Measurements from ENCODE around the gene PCBP1.
"Not testable (repeated sequence)": the region's sequence is repeated elsewhere in the genome, so short reads cannot be mapped to it uniquely, and the experiment has no call there.

The PCBP1 gene

GRCh38 chr2:70045405-70045804, 41.9 kb upstream of the PCBP1 start:
- DNase-seq (ENCODE audit: low read depth, low spot score), result no peak
- in situ Hi-C loops (cut with HindIII; ENCODE audit: low sequenced_read_pairs), result no loop called here
- no peak overlapping the region for H3K4me3 ChIP-seq (ENCODE audit: low read depth, low read length)
- TF ChIP-seq, protein P1, sequence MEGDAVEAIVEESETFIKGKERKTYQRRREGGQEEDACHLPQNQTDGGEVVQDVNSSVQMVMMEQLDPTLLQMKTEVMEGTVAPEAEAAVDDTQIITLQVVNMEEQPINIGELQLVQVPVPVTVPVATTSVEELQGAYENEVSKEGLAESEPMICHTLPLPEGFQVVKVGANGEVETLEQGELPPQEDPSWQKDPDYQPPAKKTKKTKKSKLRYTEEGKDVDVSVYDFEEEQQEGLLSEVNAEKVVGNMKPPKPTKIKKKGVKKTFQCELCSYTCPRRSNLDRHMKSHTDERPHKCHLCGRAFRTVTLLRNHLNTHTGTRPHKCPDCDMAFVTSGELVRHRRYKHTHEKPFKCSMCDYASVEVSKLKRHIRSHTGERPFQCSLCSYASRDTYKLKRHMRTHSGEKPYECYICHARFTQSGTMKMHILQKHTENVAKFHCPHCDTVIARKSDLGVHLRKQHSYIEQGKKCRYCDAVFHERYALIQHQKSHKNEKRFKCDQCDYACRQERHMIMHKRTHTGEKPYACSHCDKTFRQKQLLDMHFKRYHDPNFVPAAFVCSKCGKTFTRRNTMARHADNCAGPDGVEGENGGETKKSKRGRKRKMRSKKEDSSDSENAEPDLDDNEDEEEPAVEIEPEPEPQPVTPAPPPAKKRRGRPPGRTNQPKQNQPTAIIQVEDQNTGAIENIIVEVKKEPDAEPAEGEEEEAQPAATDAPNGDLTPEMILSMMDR (IDR thresholded peaks at IDR 0.05; ENCODE audit: low read depth, low read length), result no peak

DNA sequence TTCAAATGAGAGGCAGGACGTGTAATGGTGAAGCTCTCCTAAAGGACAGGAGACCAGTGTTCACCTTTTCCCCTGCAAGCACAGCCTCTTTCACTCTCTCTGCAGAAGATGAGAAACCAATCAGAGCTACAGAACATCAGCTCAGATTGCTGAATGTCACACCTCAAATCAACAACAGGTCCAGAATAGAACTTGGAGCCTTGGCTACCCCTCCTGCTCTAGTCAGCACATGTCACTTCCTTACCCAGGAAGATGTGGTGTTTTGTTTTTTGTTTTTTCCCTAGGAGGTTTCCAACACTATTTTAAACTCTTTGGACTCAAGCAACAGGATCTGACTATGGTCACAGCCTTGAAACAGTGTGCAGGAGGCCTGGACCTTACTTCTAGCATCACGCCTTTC, 41.3 kb upstream of the PCBP1 start:
- no peak overlapping the region for H3K4me3 ChIP-seq (ENCODE audit: low read depth, low read length)
- in situ Hi-C loops (cut with HindIII; ENCODE audit: low sequenced_read_pairs), result no loop called here
- DNase-seq (ENCODE audit: low read depth, low spot score), result no peak
- TF ChIP-seq, protein P1 (IDR thresholded peaks at IDR 0.05; ENCODE audit: low read depth, low read length), result no peak

DNA sequence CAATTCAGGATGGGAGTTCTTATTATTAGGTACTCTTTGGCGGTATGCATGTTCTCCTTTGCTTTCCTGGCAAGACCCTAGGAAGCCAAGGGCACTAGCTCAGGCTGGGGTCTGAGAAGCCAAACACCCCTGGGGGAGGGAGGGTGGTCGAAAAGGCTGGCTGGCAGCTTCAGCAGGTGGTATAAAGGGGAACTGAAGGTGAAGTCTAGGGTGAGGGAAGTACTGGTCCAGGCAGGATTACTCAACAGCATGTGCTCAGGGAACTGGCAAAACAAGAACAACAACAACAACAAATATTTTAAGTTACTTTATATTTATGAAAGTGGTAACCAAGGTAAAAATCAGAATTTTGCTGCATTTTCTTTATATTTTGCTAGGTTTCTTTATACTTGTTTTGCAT, 40.7 kb upstream of the PCBP1 start:
- TF ChIP-seq, protein P1 (IDR thresholded peaks at IDR 0.05; ENCODE audit: low read depth, low read length), result no peak
- in situ Hi-C loops (cut with HindIII; ENCODE audit: low sequenced_read_pairs), result no loop called here
- no peak for DNase-seq (ENCODE audit: low read depth, low spot score)
- no peak overlapping the region for H3K4me3 ChIP-seq (ENCODE audit: low read depth, low read length)

- in situ Hi-C loops (cut with HindIII; ENCODE audit: low sequenced_read_pairs), result no loop called here
- TF ChIP-seq, protein P1 (IDR thresholded peaks at IDR 0.05; ENCODE audit: low read depth, low read length), result no peak
- DNase-seq (ENCODE audit: low read depth, low spot score), result no peak
- no peak overlapping the region for H3K4me3 ChIP-seq (ENCODE audit: low read depth, low read length)
These were observed 39.8 kb upstream of the PCBP1 start for GRCh38 chr2:70047451-70047850.

DNA sequence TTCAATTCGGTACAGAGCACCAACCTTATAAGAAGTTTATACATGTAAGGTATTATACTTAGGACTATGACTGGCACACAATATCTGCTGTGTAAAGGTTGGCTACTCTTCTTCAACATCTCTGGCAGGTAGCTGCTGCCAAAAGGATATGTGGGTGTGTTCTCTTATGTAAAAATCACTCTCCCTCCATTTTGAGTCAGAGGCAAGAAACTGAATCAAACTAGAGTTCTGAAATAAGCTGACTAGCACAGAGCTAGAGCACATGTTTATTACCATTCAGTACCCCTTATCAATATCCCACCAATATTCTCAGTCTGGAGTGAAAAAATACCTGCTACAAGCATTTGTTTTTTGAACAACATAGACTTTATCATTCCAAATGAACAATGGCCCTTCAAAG, 38.0 kb upstream of the PCBP1 start:
- TF ChIP-seq, protein P1 (IDR thresholded peaks at IDR 0.05; ENCODE audit: low read depth, low read length), result no peak
- no peak for DNase-seq (ENCODE audit: low read depth, low spot score)
- in situ Hi-C loops (cut with HindIII; ENCODE audit: low sequenced_read_pairs), result no loop called here
- H3K4me3 ChIP-seq (ENCODE audit: low read depth, low read length), result no peak overlapping the region

DNA sequence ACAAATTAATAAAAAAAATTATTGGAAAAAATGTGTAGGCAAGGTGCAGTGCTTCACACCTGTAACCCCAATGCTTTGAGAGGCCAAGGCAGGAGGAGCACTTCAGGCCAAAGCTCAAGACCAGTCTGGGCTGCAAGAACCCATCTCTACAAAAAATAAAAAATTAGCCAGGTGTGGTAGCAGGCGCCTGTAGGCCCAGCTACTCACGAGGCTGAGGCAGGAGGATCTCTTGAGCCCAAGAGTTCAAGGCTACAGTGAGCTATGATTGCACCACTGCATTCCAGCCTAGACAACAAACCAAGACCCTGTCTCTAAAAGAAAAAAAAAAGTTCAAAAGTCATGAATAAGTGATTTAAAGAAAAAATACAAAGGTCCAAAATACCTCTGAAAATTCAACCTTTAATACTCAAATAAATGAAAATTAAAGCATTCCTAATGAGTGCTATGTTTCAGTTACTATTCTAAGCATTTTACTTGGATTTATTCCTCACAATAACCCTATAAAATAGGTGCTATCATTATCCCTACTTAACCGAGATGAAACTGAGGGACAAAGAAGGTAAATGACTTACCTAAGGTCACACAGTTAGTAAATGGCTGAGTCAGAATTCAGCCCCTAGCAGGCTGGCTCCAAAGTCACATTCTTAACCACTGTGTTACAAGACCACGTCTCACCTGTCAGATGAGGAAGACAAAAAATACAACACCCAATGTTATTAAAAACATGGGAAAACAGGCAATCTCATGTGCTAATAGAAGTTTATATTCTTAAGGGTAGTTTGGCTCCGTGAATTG, 36.4 kb upstream of the PCBP1 start:
- no peak for DNase-seq (ENCODE audit: low read depth, low spot score)
- TF ChIP-seq, protein P1 (IDR thresholded peaks at IDR 0.05; ENCODE audit: low read depth, low read length), result no peak
- in situ Hi-C loops (cut with HindIII; ENCODE audit: low sequenced_read_pairs), result no loop called here
- H3K4me3 ChIP-seq (ENCODE audit: low read depth, low read length), result no peak overlapping the region

DNA sequence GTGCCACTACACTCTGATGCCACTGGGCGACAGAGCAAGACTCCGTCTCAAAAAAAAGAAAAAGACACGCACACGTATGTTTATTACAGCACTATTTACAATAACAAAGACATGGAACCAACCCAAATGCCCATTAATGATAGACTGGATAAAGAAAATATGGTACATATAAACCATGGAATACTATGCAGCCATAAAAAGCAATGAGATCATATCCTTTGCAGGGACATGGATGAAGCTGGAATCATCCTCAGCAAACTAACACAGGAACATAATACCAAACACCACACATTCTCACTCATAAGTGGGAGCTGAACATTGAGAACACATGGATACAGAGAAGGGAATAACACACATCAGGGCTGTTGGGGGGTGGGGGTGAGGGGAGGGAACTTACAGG, 32.0 kb upstream of the PCBP1 start:
- DNase-seq (ENCODE audit: low read depth, low spot score); H3K4me3 ChIP-seq (ENCODE audit: low read depth, low read length); in situ Hi-C loops (cut with HindIII; ENCODE audit: low sequenced_read_pairs): not testable (repeated sequence)

Data from astrocyte of the spinal cord (primary cell).